HG03439 (cell line): ENCODE measurements around the gene WWTR1.

ENCODE experiments used
- ATAC-seq: cut with Tn5 transposase; IDR thresholded peaks from one replicate; pipeline ENCODE4 v1.9.1; 2021; ENCODE audit warnings: mild to moderate bottlenecking, moderate library complexity; ENCODE audit not compliant: unreplicated experiment

WWTR1 gene

DNA sequence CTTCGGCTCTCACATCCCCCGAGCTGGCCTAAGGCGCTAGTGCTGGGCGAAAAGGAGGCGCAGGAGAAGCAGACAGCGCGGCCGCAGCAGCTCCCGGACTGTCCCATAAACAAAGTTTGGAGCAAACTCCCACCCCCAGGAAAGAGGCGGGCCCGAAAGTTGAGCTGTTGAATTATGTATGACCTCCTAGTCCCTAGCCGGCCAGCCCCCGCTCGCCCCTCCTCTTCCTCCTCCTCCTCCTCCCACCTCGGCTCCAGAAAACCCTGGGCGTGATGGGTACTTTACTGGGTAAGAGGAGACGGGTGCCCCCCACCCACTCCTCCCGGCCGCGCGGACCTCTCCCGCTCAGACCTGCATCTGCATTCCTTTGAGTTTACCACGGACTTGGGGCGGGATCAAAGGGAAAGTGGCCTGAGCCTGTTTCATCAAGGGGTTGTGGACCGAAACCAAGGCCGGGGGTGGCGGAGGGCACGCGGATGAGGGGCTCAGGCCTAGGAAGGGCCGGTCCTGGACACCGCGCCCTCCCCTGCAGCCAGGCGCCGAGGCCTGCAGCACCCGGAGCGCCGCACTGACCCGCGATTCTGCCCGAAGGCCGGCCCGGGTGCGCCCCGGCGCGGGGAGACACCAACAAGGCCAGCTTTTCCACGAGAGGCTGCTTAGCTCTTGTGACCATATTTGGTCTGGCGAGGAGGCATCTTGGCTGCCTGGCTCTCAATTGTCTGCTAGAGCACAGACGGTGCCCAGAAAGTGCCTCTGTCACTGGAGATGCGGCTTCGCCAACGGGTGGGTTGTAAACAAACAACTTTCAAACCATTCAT, at the start of gene WWTR1:
TSS of gene WWTR1 (minus strand) at position 100 of the 818 bp plus-strand sequence. CDS start 719 bp downstream, outside the sequence.
- peak; percentile 85 for ATAC-seq

- ATAC-seq, result no peak
These were observed 49.1 kb upstream of the WWTR1 start for GRCh38 chr3:149706905-149707304.

DNA sequence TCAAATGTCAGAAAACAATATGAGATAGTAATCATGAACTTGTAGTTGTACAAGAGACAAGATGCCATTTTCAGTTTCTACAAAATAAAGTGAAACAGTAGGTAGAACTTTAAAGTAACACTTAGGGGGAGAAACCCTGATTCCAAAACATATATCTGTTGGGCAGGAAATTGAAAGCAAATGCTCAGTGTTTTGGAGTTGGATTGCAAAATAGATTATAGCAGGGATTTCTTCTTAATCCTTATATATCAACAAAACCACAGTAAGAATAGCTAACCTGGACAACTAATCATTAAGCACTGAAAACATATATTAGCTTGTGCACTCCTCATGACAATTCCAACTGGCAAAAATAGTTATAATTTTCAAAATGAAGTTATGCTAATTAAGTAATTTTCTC, 47.6 kb upstream of the WWTR1 start:
- no peak for ATAC-seq

- ATAC-seq, result no peak
These were observed 45.6 kb upstream of the WWTR1 start for GRCh38 chr3:149703466-149703865.

DNA sequence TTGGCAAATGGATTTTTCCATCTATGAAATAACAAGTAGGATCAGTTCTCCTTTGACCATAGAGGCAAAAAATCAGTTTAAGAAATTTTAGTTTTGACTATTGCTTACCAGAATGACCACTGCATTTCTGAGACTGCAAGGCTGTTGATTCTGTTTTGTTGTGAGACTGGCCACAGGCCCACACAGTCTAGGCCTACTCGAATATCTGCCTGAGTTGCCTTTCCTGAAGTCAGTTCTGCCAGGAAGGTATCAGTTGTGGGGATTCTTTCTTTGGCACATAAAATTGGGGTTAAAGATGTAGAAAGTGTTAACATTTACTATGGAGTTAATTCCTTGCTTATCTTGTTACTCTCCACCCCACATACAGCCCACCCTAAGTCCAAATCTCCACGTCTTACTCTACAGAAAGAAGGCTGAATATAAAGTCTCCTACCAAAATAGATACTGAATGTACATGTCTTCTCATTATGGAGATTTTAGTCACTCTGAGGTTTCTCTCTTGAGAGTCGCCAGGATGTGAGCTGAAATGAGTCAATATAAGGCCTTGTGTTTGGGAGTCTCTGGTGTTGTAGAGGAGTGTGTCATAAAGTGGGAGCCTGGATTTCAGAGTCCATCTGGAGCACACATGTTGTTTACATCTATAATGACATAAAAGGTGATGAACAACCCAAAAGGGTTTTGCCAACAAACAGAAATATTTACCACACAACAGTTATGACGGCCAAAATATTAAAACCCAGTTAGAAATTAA, 45.0 kb upstream of the WWTR1 start:
- no peak for ATAC-seq

GRCh38 chr3:149701977-149702350, 44.1 kb upstream of the WWTR1 start:
- peak; percentile 50 for ATAC-seq

DNA sequence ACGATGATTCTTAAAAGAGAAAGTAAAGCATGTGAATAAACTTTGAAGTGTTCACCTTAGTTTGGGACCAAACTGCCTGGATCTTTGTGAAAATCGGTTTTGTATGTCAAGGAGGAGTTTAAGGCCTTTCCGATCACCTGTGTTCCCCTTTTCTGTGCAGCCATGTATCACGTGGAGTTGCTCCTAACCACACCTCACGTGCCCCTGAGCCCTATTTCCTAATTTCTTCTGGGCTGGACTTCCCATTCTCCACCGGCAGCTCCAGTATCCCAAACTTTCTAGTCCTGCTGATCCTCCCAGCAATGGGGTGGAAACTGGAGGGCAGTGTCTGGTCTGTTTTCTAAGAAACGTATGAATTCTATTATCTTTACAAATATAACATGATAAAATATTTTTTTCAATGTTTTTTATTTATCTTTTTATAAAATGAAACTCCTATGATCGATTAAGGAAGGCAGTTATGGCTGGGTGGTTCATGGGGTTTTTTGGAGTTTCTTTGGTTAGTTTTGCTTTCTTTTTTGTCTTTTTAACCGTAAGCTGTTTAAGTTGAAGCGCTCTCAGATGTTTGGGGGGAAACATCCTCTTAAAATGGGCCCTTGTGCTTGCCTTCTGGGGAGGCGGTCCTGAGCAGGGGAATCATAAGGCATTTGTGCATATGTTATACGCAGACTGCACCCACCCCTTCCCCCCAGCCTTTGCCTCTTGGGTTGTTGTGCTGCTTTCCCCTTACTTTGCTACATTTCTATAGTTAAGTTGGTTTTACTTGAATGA, 43.6 kb upstream of the WWTR1 start:
- peak; percentile 53 for ATAC-seq

DNA sequence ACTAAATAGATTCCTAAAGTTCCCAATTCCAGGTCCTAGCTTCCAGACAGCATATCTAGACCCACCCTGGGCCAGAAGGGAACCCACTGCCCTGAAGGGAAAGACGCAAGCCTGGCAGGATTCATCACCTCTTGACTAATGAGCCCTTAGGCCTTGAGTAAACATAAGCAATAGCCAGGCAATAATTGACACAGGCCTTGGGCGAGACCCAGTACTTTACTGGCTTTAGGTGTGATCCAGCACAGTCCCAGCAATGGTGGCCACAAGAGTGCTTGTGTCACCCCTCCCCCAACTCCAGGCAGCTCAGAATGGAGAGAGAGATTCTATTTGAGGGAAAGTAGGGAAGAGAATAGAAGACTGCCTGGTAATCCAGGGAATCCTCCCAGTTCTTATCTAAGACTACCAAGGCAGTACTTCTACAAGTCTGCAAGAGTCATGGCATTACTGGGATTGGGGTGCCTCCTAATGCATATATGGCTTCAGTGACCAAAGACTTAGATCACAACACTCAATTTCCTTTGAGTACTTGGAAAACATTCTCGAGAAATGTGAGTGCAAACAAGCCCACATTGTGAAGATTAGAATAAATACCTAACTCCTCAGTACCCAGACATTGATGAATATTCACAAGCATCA, 30.4 kb upstream of the WWTR1 start:
- ATAC-seq, result no peak

DNA sequence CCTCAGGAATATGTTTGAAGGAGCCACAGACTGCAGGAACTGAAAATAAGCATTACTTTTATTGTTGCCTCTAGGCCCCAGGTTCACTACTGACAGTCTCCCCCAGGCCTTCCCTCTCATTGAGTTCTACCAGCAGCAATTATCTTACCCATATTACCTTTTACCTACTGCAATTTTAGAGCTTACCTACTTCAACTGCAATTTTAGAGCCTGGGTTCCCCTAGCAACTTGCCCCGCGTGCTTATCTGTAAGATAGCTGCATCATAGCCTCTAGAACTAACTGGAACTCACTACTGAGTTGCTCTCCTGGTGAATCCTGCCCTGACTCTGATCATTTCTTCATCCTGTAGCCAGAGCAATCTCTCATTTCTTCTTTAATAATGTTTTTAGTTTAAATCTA, 29.2 kb upstream of the WWTR1 start:
- no peak for ATAC-seq

DNA sequence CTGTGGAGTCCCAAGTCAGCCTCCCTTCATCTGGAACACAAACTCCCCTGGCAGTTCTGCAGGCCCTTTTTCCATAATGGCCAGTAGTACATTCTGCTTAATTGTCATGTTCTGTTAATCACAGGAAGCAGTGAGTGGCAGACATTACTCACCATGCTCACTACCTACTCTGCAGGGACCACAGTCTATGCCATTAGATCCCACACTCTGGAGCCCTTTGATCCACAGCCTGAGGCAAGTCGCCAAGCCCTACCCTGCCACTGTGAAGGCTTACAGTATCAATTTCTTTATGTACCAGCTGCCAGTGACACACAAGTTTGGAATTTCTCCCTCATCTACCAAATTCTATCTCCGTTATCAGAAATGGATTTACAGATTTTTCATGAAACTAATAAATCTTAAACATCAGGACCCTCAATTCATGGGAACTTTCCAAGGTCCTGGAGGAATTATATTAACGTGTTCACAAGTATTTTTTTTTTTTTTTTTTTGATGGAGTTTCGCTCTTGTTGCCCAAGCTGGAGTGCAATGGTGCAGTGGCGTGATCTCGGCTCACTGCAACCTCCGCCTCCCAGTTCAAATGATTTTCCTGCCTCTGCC, 20.6 kb upstream of the WWTR1 start:
- ATAC-seq, result no peak

- ATAC-seq, result no peak
These were observed 15.6 kb upstream of the WWTR1 start for GRCh38 chr3:149673393-149673792.

- no peak for ATAC-seq
These were observed 13.1 kb upstream of the WWTR1 start for GRCh38 chr3:149670742-149671492.

- no peak for ATAC-seq
These were observed 9.8 kb upstream of the WWTR1 start for GRCh38 chr3:149667576-149667975.

DNA sequence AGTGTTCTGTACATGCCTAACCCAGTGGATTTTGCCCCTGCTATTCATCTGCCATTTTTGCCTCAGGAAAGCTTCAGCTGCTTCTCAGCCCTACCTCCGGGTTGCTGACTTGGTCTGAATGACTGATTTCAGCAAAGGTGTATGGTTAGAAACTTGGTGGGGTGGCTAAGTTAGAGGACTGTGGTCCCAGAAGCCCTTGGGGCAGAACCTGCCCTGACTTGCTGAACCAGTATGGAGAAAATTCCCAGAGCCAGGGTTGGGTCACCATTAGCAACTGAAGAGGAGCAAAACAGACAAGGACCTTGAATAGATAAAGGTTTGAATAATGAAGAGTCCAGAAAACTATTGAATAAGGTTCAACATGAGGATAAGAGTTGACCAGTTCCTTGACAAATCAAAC, 6.1 kb upstream of the WWTR1 start:
- ATAC-seq, result no peak

DNA sequence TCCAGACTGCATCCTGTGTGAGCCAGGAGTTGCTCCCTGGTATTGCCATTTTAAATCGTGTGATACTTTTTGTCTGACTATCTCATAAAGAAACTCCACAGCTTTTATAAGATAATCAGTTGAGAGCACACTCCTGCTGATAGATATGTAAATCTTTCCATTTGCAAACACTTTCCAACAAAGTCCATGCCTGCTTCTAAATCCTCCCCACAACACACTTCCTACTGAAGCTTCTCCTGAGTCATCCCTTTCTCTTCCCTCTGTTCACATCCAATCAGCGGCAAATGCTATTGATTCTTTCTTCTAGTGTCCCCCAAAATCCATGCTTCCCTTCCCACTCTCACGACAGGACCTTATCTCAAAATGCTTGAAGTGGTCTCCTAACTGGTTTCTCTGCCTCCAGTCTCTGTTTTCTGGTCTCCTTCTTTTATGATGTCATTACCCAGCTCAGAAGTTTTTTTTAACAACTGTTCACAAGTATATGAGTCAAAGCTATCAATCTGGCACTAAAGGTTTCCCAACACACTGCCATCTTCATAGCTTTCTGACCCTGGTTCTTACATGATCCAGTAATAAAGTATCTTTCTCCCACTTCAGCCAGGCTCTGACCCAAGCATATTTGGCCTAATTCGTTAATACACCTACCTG, 4.5 kb upstream of the WWTR1 start:
- no peak for ATAC-seq

DNA sequence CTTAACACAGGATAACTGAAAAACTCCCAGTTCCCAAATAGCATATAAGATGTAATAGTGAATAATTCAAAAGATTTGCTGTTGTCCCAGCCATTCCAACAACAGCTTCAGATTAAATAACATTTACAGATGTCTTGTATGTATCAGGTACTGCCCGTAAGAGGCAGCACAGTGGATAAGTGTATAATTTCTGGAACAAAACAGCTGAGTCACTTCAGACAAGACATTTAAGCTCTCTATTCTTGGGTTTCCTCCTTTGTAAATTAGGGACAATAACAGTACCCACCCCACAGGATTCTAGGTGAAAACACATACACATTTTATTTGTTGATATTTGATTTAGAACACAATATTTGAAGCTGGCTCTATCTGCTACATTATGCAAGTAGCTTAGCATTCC, 2.6 kb upstream of the WWTR1 start:
- no peak for ATAC-seq

- peak; percentile 21 for ATAC-seq
These were observed 1.1 kb upstream of the WWTR1 start for GRCh38 chr3:149658744-149659497.

DNA sequence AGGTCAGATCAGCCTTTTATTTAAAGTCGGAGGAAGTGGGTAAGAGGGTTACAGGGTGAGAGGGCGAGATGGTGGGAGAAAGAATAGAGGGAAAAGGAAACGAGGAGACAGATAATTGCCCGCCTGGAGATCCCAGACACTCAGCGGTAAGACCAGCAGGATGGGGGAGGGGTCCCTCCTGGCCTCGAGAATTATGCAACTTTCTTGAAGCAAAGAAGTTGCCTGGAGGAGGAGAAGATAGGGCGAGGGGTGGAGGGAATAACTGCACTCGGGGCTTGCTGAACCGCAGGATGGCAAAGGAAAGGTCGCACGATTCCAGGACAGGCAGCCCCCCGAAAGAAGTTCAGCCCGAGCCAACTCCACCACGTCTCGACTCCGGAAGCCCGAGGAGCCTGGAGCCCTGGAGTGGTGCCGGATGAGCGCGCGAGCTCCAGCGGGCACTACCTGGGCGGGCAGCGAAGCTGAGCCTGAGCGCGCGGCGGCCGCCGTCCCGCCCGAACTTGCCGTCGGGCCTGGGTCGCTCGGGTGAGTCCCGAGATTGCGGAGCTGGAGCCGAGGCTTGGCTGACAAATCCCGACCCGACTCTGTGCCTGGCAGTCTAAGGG, 402 bp downstream of the WWTR1 start:
- peak; percentile 22 for ATAC-seq
